ENCODE results near the gene RSL1D1. TPM values are rescaled to one million over a fixed set of nuclear protein-coding genes. Genes with fewer than 3 reads are reported as not detected.
"Not testable (repeated sequence)": the region's sequence is repeated elsewhere in the genome, so short reads cannot be mapped to it uniquely, and the experiment has no call there.

Gene RSL1D1
- total RNA-seq, 1 experiment from 2014 or later: 624 TPM

- DNase-seq (ENCODE audit: low spot score): no peak
- in situ Hi-C loops (cut with HindIII; ENCODE audit: low sequenced_read_pairs): no loop called here
Observed at GRCh38 chr16:11852092-11852809, 909 bp upstream of the RSL1D1 start.

GRCh38 chr16:11848842-11849241 lies 2.5 kb downstream of the RSL1D1 start:
- DNase-seq (ENCODE audit: low spot score): no peak
- in situ Hi-C loops (cut with HindIII; ENCODE audit: low sequenced_read_pairs): no loop called here

- in situ Hi-C loops (cut with HindIII; ENCODE audit: low sequenced_read_pairs): no loop called here
Observed at GRCh38 chr16:11844499-11844898, 6.8 kb downstream of the RSL1D1 start.

GRCh38 chr16:11843861-11844260 lies 7.5 kb downstream of the RSL1D1 start:
- DNase-seq (ENCODE audit: low spot score): peak; percentile 77
- in situ Hi-C loops (cut with HindIII; ENCODE audit: low sequenced_read_pairs): no loop called here

More at GRCh38 chr16:11844499-11844898, 6.8 kb downstream of the RSL1D1 start:
- no peak for DNase-seq (ENCODE audit: low spot score)

GRCh38 chr16:11843206-11843605 lies 8.1 kb downstream of the RSL1D1 start:
- in situ Hi-C loops (cut with HindIII; ENCODE audit: low sequenced_read_pairs): no loop called here
- no peak for DNase-seq (ENCODE audit: low spot score)

GRCh38 chr16:11841026-11841425 lies 10.3 kb downstream of the RSL1D1 start:
- in situ Hi-C loops (cut with HindIII; ENCODE audit: low sequenced_read_pairs): no loop called here

GRCh38 chr16:11836650-11837244 lies 14.6 kb downstream of the RSL1D1 start:
- peak; percentile 59 for DNase-seq (ENCODE audit: low spot score)
- in situ Hi-C loops (cut with HindIII; ENCODE audit: low sequenced_read_pairs): no loop called here

More at GRCh38 chr16:11841026-11841425, 10.3 kb downstream of the RSL1D1 start:
- no peak for DNase-seq (ENCODE audit: low spot score)

GRCh38 chr16:11835891-11836649 lies 15.3 kb downstream of the RSL1D1 start:
- peak; percentile 59 for DNase-seq (ENCODE audit: low spot score)

GRCh38 chr16:11835309-11835708 lies 16.0 kb downstream of the RSL1D1 start:
- in situ Hi-C loops (cut with HindIII; ENCODE audit: low sequenced_read_pairs): no loop called here

More at GRCh38 chr16:11835891-11836649, 15.3 kb downstream of the RSL1D1 start:
- in situ Hi-C loops (cut with HindIII; ENCODE audit: low sequenced_read_pairs): no loop called here

GRCh38 chr16:11833951-11834695 lies 17.2 kb downstream of the RSL1D1 start:
- no peak for DNase-seq (ENCODE audit: low spot score)
- in situ Hi-C loops (cut with HindIII; ENCODE audit: low sequenced_read_pairs): no loop called here

More at GRCh38 chr16:11835309-11835708, 16.0 kb downstream of the RSL1D1 start:
- DNase-seq (ENCODE audit: low spot score): no peak

- in situ Hi-C loops (cut with HindIII; ENCODE audit: low sequenced_read_pairs): no loop called here
- no peak for DNase-seq (ENCODE audit: low spot score)
Observed at GRCh38 chr16:11828696-11829095, 22.6 kb downstream of the RSL1D1 start.

- DNase-seq (ENCODE audit: low spot score); in situ Hi-C loops (cut with HindIII; ENCODE audit: low sequenced_read_pairs): not testable (repeated sequence)
Observed at GRCh38 chr16:11825520-11826165, 25.7 kb downstream of the RSL1D1 start.

- DNase-seq (ENCODE audit: low spot score): no peak
- in situ Hi-C loops (cut with HindIII; ENCODE audit: low sequenced_read_pairs): no loop called here
Observed at GRCh38 chr16:11824362-11824761, 27.0 kb downstream of the RSL1D1 start.

- in situ Hi-C loops (cut with HindIII; ENCODE audit: low sequenced_read_pairs); DNase-seq (ENCODE audit: low spot score): not testable (repeated sequence)
Observed at GRCh38 chr16:11823645-11824044, 27.7 kb downstream of the RSL1D1 start.

GRCh38 chr16:11819798-11820197 lies 31.5 kb downstream of the RSL1D1 start:
- DNase-seq (ENCODE audit: low spot score): no peak
- in situ Hi-C loops (cut with HindIII; ENCODE audit: low sequenced_read_pairs): no loop called here

- in situ Hi-C loops (cut with HindIII; ENCODE audit: low sequenced_read_pairs); DNase-seq (ENCODE audit: low spot score): not testable (repeated sequence)
Observed at GRCh38 chr16:11818970-11819369, 32.4 kb downstream of the RSL1D1 start.

- no peak for DNase-seq (ENCODE audit: low spot score)
- in situ Hi-C loops (cut with HindIII; ENCODE audit: low sequenced_read_pairs): no loop called here
Observed at GRCh38 chr16:11816123-11816522, 35.2 kb downstream of the RSL1D1 start.

- DNase-seq (ENCODE audit: low spot score); in situ Hi-C loops (cut with HindIII; ENCODE audit: low sequenced_read_pairs): not testable (repeated sequence)
Observed at GRCh38 chr16:11814800-11815199, 36.5 kb downstream of the RSL1D1 start.

- in situ Hi-C loops (cut with HindIII; ENCODE audit: low sequenced_read_pairs): no loop called here
- no peak for DNase-seq (ENCODE audit: low spot score)
Observed at GRCh38 chr16:11806721-11807120, 44.6 kb downstream of the RSL1D1 start.

All from G401 (cell line).